ENCODE measurements around the gene EIF5. TPM values are rescaled to one million over a fixed set of nuclear protein-coding genes. Genes with fewer than 3 reads are reported as not detected.

The EIF5 gene
- total RNA-seq, 1 experiment from 2014 or later = 327 TPM

DNA sequence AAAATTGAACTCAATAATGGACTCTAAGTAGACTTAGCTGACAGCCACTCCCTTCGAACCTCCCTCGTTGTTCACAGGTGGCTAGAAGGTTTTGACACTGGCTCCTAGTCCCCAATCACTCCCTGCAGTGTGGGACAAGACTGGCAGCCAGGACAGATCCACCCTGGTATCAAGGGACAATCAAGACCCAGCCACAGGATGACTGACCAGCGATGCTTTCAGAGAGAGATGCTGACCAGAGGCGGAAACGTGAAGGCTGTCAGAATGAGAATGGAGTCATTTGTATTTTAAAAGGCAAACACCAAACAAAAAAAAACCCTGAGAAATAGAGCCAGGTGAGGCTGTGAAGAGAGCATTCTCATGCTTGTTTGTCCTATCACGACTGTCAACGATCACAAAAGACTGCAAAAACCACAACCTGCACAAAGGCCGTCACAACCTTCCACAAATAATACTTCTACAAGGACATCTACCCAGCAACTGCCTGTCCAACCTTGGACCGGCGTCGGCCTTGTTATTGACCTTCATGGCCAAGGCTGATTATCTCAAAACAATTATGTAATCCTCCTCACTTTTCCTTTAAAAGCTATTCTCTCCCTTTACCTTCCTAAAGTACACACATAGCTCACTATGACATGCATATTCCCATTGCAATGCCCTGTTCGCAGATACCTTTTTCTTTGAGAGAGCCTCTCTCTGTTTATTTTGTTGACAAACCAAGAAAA is 13.2 kb downstream of the EIF5 start:
- TF ChIP-seq, protein P1, sequence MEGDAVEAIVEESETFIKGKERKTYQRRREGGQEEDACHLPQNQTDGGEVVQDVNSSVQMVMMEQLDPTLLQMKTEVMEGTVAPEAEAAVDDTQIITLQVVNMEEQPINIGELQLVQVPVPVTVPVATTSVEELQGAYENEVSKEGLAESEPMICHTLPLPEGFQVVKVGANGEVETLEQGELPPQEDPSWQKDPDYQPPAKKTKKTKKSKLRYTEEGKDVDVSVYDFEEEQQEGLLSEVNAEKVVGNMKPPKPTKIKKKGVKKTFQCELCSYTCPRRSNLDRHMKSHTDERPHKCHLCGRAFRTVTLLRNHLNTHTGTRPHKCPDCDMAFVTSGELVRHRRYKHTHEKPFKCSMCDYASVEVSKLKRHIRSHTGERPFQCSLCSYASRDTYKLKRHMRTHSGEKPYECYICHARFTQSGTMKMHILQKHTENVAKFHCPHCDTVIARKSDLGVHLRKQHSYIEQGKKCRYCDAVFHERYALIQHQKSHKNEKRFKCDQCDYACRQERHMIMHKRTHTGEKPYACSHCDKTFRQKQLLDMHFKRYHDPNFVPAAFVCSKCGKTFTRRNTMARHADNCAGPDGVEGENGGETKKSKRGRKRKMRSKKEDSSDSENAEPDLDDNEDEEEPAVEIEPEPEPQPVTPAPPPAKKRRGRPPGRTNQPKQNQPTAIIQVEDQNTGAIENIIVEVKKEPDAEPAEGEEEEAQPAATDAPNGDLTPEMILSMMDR (IDR thresholded peaks at IDR 0.05; ENCODE audit: unreplicated experiment) = no peak
- BruUV-seq (replicated peaks) = no TSS peak
- peaks cover 2% of the 10 kb centered on the region for H3K9me3 Mint-ChIP-seq (ENCODE audit: unreplicated experiment)
- no peak for DNase-seq (ENCODE audit: unreplicated experiment)
- no peak overlapping the region for H3K27ac Mint-ChIP-seq (ENCODE audit: low read depth, unreplicated experiment)
- H3K36me3 Mint-ChIP-seq (ENCODE audit: insufficient read depth, unreplicated experiment) = peaks cover 32% of the 10 kb centered on the region
- no peak overlapping the region for H3K4me3 Mint-ChIP-seq (ENCODE audit: unreplicated experiment)
- H3K4me1 Mint-ChIP-seq (ENCODE audit: insufficient read depth, unreplicated experiment) = no peaks in the 10 kb centered on the region
- H3K27me3 Mint-ChIP-seq (ENCODE audit: insufficient read depth, unreplicated experiment) = no peaks in the 10 kb centered on the region
- ChIA-PET POLR2A (interaction anchor here (0.7 to 6.2 kb wide), 11 partner anchors 9 to 72 kb away, joined by 3 to 35 read pairs (median 3); partner anchors contain the start of gene EIF5), CTCF (no interaction called here)
- intact Hi-C loops (cut with micrococcal nuclease) = no loop called here

DNA sequence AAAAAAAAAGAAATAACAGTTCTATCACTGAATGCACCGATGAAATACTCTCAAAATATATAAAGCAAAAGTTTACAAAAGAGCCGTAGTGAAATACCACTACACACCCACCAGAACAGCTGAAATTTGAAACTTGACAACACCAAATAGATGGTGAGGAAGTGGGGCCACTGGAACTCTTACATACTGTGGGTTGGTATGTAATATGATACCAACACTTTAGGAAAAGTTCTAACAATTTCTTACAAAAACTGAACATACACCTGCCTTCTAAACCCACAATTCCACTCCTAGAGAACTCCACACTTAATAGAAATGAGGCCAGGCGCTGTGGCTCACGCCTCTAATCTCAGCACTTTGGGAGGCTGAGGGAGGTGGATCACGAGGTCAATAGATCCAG is 14.1 kb downstream of the EIF5 start:
- peaks cover 23% of the 10 kb centered on the region for H3K36me3 Mint-ChIP-seq (ENCODE audit: insufficient read depth, unreplicated experiment)
- no peak overlapping the region for H3K4me3 Mint-ChIP-seq (ENCODE audit: unreplicated experiment)
- ChIA-PET POLR2A (interaction anchor here (0.7 to 6.2 kb wide), 7 partner anchors 10 to 55 kb away, joined by 3 to 35 read pairs (median 3); partner anchors contain the start of gene EIF5), CTCF (interaction anchor here (0.7 to 1.9 kb wide), 2 partner anchors 24 to 42 kb away, joined by 3 to 5 read pairs; no protein-coding TSS in a partner anchor)
- no peak overlapping the region for H3K27ac Mint-ChIP-seq (ENCODE audit: low read depth, unreplicated experiment)
- H3K9me3 Mint-ChIP-seq (ENCODE audit: unreplicated experiment) = peaks cover 7% of the 10 kb centered on the region
- no peaks in the 10 kb centered on the region for H3K4me1 Mint-ChIP-seq (ENCODE audit: insufficient read depth, unreplicated experiment)
- intact Hi-C loops (cut with micrococcal nuclease) = no loop called here
- no peaks in the 10 kb centered on the region for H3K27me3 Mint-ChIP-seq (ENCODE audit: insufficient read depth, unreplicated experiment)
- BruUV-seq (replicated peaks) = no TSS peak
- DNase-seq (ENCODE audit: unreplicated experiment) = no peak
- TF ChIP-seq, protein P1 (IDR thresholded peaks at IDR 0.05; ENCODE audit: unreplicated experiment) = no peak

DNA sequence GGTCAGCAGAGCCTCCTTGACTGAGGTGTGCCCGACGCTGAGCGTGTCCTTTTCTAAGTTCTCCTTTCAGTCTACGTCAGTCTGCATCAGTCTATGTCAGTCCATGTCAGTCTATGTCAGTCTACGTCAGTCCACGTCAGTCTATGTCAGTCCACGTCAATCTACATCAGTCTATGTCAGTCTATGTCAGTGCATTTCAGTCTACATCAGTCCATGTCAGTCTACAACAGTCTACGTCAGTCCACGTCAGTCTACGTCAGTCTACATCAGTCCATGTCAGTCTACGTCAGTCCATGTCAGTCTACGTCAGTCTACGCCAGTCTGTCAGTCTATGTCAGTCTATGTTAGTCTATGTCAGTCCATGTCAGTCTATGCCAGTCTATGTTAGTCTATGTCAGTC is 15.9 kb downstream of the EIF5 start:
- Mint-ChIP-seq H3K9me3 (ENCODE audit: unreplicated experiment) (peaks cover 7% of the 10 kb centered on the region), H3K36me3 (ENCODE audit: insufficient read depth, unreplicated experiment) (peaks cover 4% of the 10 kb centered on the region), H3K4me3 (ENCODE audit: unreplicated experiment) (no peak overlapping the region), H3K27ac (ENCODE audit: low read depth, unreplicated experiment) (no peak overlapping the region), H3K4me1 (ENCODE audit: insufficient read depth, unreplicated experiment) (no peaks in the 10 kb centered on the region), H3K27me3 (ENCODE audit: insufficient read depth, unreplicated experiment) (no peaks in the 10 kb centered on the region)
- TF ChIP-seq, protein P1 (IDR thresholded peaks at IDR 0.05; ENCODE audit: unreplicated experiment) = no peak
- DNase-seq (ENCODE audit: unreplicated experiment) = no peak
- POLR2A ChIA-PET = no interaction called here
- BruUV-seq (replicated peaks) = no TSS peak
- CTCF ChIA-PET = interaction anchor here (0.6 to 1.9 kb wide), 3 partner anchors 40 to 574 kb away, joined by 3 to 5 read pairs (median 3); no protein-coding TSS in a partner anchor
- intact Hi-C loops (cut with micrococcal nuclease) = no loop called here

DNA sequence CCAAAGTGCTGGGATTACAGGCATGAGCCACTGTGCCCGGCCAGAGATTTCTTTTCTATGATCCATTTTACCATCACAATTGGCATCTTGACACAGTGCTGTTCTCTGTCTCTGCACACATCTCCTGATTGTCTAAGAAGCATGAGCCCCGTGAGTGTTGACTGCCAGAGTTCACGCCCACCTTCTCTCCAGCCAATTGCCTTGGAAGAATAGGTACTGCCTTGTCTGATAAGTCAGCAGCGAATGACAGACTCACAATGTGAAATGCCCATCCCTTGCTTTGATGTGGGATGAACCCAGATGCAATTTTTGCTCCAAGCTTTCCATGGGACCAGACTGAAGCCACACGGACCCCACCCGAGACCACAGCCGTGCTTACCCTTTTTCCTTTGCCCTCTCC is 19.3 kb downstream of the EIF5 start:
- Mint-ChIP-seq H3K4me3 (ENCODE audit: unreplicated experiment) (no peak overlapping the region), H3K36me3 (ENCODE audit: insufficient read depth, unreplicated experiment) (no peaks in the 10 kb centered on the region), H3K27ac (ENCODE audit: low read depth, unreplicated experiment) (no peak overlapping the region), H3K4me1 (ENCODE audit: insufficient read depth, unreplicated experiment) (peaks cover 6% of the 10 kb centered on the region), H3K27me3 (ENCODE audit: insufficient read depth, unreplicated experiment) (no peaks in the 10 kb centered on the region), H3K9me3 (ENCODE audit: unreplicated experiment) (peaks cover 7% of the 10 kb centered on the region)
- TF ChIP-seq, protein P1 (IDR thresholded peaks at IDR 0.05; ENCODE audit: unreplicated experiment) = no peak
- POLR2A ChIA-PET = interaction anchor here (1.8 kb wide), 1 partner anchor 10 kb away, joined by 6 read pairs; no protein-coding TSS in a partner anchor
- no peak for DNase-seq (ENCODE audit: unreplicated experiment)
- intact Hi-C loops (cut with micrococcal nuclease) = no loop called here
- CTCF ChIA-PET = interaction anchor here (0.9 to 1.5 kb wide), 3 partner anchors 10 to 27 kb away, joined by 3 to 6 read pairs (median 4); no protein-coding TSS in a partner anchor
- no TSS peak for BruUV-seq (replicated peaks)

All from MCF 10A (cell line).